Midbrain (tissue), 1 donor: Measurements from ENCODE around the gene PIK3AP1.
A peak's percentile ranks its signal among the peaks of the same experiment; 100 is the strongest.

Experiments
- DNase-seq: peaks from one replicate; lab custom pipeline; 2025; lab: John Stamatoyannopoulos, UW

Gene PIK3AP1

GRCh38 chr10:96642530-96642929 lies 77.8 kb downstream of the PIK3AP1 start:
- no peak for DNase-seq

- no peak for DNase-seq
These were observed 78.7 kb downstream of the PIK3AP1 start for GRCh38 chr10:96641396-96642295.

GRCh38 chr10:96639899-96640298 lies 80.4 kb downstream of the PIK3AP1 start:
- DNase-seq, result no peak

- no peak for DNase-seq
These were observed 81.6 kb downstream of the PIK3AP1 start for GRCh38 chr10:96638696-96639095.

GRCh38 chr10:96638120-96638519 lies 82.2 kb downstream of the PIK3AP1 start:
- no peak for DNase-seq

- DNase-seq, result no peak
These were observed 82.6 kb downstream of the PIK3AP1 start for GRCh38 chr10:96637709-96638108.

- DNase-seq, result no peak
These were observed 83.8 kb downstream of the PIK3AP1 start for GRCh38 chr10:96636551-96636950.

- DNase-seq, result no peak
These were observed 87.2 kb downstream of the PIK3AP1 start for GRCh38 chr10:96632974-96633710.

GRCh38 chr10:96627292-96627691 lies 93.0 kb downstream of the PIK3AP1 start:
- DNase-seq, result no peak

GRCh38 chr10:96626795-96627194 lies 93.5 kb downstream of the PIK3AP1 start:
- no peak for DNase-seq

- DNase-seq, result no peak
These were observed 95.1 kb downstream of the PIK3AP1 start for GRCh38 chr10:96625173-96625572.

GRCh38 chr10:96622013-96622787 lies 98.1 kb downstream of the PIK3AP1 start:
- DNase-seq, result no peak

- no peak for DNase-seq
These were observed 100.2 kb downstream of the PIK3AP1 start for GRCh38 chr10:96619796-96620773.

- no peak for DNase-seq
These were observed 101.2 kb downstream of the PIK3AP1 start for GRCh38 chr10:96619120-96619519.

GRCh38 chr10:96618653-96619052 lies 101.7 kb downstream of the PIK3AP1 start:
- peak; percentile 74 for DNase-seq

- DNase-seq, result no peak
These were observed 103.4 kb downstream of the PIK3AP1 start for GRCh38 chr10:96616961-96617360.

- DNase-seq, result no peak
These were observed 105.8 kb downstream of the PIK3AP1 start for GRCh38 chr10:96614515-96614914.

GRCh38 chr10:96613576-96613975 lies 106.7 kb downstream of the PIK3AP1 start:
- DNase-seq, result no peak

- no peak for DNase-seq
These were observed 108.1 kb downstream of the PIK3AP1 start for GRCh38 chr10:96612055-96612830.

GRCh38 chr10:96610817-96611216 lies 109.5 kb downstream of the PIK3AP1 start:
- no peak for DNase-seq
